GM10847 (cell line): ENCODE measurements around the gene CHADL.

Experiments used
- POLR2A ChIP-seq: IDR thresholded peaks from 2 replicates; pipeline ENCODE4 v1.6.1; 2011; ENCODE audit not compliant: insufficient read length; ENCODE audit errors: extremely low read depth

CHADL gene

DNA sequence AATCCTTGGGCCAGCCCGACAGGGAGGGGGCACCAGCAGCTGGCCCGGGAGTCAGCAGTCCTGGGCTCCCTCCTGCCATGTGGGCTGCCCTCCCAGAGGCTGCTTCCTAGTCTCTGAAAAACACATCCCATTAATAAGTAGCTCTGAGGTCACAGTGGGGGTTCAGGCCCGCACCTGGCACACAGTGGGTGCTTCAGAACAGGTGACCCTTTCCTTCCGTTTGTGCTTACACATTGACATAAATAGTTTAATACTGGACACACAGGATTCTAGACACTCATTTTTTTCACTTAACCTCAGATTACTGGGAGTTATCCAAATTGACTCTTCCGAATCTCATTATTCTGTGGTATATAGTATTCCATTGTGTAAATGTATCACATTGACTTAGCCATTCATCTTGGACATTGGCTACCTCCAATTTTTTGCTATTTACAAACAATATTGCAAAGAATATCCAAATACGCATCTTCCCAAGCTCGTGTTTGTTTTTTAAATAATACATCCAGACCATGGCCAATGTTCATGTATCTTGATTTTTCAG, 474 bp upstream of the CHADL start:
- no peak for TF ChIP-seq POLR2A

DNA sequence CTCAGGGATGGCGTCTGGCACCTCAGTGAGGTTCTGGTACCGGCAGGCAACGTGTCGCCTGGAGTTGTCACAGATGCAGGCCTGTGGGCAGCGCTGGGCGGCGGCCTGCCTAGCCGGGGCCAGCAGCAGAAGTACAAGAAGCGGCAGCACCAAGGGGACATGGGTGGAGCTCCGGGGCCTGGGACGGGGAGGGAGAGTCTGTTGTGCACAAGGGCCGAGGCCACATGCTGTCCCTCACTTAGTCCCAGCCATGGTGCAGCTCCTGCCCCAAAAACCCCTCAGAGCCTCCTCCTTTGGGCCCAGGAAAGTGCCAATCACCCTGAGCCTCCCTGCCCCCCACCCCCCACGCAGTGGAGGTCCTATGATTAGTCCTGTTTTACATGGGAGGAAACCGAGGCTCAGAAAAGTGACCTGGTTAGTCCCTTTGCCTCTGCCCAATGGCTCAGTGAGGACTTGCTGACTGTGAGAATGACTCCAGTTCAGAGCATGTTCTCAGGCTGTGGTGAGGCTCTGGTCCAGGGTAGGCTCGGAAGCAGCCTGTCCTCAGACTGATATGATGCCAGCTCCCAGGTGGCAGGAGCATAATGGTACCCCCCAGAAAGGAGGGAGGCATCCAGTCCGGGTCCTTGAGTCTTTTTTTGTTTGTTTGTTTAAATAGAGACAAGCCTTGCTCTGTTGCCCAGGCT, 1.1 kb downstream of the CHADL start:
- TF ChIP-seq POLR2A = no peak

DNA sequence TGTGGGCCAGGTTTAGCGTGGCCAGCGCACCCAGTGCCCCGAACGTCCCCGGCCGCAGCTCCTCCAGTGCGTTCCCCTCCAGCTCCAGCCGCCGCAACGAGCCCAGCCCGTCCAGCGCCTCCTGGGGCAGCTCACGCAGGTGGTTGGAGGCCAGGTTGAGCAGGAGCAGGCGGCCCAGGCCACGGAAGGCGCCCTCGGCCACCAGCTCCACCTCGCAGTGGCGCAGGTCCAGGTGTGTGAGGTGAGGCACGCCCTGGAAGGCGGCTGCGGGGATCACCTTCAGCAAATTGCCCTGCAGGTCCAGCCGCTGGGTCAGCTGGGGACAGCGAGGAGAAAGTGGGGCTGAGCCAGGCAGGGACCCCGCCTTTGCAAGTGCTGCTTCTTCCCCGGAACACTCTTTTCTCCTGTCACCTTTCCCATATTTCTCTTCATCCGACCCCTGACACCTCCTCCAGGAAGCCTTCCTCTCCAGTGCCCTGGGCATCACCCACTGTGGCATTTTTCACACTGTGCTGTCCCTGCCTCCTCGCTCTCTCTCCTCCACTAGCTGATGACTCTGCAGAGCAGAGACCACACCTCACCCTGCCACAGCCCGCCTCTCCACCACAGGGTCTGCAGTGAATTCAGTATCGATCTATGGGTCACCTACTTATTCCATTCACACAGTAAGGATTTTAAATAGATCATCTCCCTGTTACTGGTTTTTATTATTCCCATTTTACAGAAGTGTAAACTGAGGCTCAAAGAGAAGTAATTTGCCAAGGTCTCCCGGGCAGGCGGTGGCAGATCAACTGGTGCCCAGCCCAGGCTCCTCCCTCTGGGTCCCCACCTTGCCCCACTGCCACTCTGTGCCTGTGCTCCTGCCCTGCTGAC, 1.9 kb downstream of the CHADL start:
- no peak for TF ChIP-seq POLR2A

DNA sequence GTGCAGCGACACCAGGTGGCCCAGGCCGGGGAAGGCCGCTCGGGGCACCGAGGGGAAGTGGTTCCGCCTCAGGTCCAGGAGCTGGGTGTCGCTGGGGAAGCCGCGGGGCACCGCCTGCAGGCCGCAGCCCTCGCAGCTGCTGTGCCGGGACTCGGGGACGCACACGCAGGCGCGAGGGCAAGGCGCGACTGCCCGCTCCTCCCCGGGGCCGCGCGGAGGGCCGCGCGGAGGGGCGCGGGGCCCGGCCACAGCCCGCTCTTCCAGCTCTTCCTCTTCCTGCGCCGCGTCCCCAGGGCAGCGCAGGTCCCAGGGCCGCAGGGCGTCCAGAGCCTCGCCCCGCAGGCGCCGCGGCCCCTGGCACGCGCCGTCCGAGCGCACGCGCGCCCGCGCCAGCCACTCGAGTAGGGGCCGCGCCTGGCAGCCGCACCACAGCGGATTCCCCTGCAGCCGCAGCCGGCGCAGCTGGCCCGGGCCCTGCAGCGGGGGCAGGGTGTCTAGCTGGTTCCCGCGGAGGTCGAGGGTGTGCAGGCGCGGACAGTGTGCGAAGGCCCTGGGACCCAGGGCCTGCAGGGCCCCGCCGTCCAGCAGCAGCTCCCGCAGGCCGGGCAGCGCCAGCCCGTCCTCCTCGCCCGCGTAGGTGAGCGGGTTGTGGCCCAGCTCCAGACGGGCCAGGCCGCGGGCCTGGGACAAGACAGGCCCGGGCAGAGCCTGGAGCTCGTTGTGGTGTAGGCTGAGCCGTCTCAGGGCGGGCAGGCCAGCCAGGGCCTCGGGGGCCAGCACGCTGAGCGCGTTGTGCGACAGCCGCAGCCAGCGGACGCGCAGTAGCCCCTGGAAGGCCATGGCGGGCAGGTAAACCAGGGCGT, 2.8 kb downstream of the CHADL start:
- no peak for TF ChIP-seq POLR2A

DNA sequence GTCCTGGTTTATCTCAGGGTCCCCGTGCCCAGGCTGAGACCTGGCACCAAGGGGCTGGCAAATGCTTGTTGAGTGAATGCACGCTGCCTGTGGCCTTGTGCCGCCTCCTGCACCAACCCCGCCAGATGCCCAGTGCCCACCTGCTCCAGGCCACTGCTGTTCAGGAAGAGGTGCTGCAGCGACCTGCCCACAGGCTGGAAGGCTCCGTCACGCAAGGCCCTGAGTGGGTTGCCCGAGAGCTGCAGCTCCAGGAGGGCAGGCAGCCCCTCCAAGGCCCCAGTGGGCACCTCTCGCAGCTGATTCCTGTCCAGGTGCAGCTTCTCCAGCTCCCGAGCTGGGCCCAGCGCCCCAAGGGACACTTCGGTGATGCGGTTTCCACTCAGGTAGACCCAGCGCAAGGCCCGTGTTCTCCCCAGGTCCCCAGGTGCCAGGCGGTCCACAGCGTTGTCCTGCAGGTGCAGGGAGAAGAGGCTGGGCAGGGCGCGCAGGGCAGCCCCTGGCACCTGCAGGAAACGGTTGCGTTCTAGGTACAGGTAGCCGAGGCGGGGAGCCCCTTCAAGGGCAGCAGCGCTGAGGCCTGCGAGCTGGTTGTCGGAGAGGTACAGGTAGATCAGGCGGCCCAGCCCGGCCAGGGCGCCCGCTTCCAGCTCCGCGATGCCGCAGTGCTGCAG, 3.6 kb downstream of the CHADL start:
- TF ChIP-seq POLR2A = no peak

DNA sequence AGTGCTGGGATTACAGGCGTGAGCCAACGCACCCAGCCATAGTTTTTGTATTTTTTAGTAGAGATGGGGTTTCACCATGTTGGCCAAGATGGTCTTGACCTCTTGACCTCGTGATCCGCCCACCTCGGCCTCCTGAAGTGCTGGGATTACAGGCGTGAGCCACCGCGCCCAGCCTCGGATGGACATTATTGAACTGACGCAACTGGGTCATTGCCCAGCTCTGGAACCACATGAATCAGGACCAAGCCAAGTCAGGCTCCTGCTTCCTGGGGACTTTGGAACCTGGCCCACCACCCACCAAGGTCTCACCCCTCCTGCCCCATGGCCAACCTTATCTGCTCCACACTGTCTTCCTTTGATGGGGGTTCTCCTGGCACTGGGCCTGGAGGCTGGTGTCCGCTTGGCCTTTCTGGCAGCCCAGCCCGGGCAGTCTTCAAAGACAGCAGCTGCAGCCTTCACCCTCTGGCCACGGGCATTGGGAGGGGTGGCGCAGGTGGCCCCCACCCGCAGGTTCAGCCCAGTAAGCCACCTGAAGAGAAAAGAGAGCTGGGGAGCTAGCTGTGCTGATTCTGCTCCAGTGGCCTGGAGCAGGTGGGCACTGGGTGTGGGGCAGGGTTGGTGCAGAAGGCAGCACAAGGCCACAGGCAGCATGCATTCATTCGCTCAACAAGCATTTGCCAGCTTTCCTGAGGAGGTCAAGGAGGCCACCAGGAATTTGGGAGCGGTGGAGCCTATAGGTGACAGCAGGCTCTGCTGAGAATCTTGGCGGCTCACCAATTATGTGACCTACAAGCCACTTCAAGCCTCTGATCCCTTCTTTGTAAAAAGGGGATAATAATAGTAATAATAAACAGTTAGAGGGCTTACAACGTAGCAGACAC, 5.7 kb downstream of the CHADL start:
- no peak for TF ChIP-seq POLR2A

DNA sequence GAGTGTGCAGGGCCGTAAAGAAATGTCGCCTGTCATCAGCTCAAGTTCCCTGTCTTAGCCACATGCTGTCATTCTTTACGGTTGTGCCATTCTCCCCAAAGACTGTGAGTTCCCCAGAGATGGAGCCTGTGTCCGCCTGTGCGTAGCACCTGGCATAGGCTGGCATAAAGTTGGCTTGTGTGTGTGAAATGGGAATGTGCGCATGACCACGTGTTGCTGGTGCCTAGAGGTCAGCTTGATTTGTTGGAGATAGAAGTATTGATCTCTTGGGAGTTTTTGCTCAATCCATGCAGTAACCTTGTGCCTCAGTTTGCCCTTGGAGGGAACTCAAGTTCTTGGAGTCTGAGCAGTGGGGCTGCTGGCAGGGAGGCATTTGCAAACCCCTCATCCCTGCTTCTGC, 9.4 kb downstream of the CHADL start:
- TF ChIP-seq POLR2A = no peak

DNA sequence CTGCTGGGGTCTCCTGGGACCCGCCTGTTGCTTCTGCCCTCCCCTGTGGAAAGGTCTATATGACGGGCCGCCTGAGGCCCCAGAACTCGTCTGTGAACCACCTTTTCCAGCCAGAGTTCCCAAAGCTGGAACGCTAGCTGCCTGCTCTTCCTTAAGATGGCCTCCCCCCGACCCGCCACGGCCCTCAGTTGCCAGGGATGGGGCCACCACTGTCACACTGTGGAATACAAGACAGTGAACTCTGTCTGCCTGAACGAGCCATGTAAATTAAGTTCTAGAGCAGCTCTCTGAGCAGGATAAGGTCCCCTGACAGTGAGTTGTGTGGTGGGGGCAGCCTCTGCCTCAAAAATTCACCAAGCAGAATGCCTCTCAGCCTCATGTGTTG, 10.3 kb downstream of the CHADL start:
- TF ChIP-seq POLR2A = no peak

DNA sequence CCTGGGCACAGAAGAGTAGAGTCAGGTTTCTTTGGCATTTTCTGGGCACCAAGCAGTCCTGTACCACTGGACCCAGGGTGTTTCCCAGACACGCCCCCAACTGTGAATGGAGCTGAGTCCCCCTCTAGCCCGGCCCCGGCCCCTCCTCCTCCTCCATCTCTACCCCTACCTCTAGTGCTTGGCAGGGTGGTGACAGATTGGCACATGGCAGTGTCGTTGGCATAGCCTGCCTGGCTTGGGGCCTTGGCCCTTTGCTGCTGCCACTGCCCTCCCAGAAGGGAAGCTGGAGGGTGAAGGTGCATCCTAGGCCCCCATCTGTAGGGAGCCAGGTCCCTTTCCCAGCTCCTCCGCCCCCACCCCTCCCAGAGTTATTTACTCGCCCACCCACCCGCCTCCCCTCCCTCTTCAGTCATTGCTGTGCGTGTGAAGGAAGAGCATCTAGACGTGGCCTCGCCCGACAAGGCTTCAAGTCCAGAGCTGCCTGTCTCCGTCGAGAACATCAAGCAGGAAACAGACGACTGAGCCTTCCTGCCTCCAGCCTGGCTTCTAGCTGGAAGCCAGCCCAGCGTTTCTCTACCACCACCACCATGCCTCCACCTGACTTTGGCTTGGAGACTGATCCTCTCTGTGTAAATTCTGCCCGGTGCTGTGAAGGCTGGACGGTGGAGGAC, 10.9 kb downstream of the CHADL start:
- TF ChIP-seq POLR2A = no peak

DNA sequence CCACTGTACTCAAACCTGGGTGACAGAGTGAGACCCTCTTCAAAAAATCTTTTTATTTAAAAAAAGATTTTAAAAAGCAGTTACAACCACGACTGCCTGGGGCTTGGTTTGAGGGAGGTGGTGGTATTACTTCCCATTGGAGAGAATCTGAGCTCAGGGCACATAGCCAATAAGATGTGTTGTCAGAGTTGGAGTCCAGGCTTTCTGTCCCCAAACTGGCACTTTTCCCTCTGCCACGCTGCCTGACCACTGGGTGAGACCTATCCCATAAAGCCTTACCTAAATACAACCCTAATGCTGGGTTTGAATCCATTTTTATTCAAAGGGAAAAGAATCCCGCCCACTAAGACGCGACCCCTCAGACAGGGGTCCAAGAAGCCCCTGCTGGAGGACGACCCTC, 11.5 kb downstream of the CHADL start:
- no peak for TF ChIP-seq POLR2A

DNA sequence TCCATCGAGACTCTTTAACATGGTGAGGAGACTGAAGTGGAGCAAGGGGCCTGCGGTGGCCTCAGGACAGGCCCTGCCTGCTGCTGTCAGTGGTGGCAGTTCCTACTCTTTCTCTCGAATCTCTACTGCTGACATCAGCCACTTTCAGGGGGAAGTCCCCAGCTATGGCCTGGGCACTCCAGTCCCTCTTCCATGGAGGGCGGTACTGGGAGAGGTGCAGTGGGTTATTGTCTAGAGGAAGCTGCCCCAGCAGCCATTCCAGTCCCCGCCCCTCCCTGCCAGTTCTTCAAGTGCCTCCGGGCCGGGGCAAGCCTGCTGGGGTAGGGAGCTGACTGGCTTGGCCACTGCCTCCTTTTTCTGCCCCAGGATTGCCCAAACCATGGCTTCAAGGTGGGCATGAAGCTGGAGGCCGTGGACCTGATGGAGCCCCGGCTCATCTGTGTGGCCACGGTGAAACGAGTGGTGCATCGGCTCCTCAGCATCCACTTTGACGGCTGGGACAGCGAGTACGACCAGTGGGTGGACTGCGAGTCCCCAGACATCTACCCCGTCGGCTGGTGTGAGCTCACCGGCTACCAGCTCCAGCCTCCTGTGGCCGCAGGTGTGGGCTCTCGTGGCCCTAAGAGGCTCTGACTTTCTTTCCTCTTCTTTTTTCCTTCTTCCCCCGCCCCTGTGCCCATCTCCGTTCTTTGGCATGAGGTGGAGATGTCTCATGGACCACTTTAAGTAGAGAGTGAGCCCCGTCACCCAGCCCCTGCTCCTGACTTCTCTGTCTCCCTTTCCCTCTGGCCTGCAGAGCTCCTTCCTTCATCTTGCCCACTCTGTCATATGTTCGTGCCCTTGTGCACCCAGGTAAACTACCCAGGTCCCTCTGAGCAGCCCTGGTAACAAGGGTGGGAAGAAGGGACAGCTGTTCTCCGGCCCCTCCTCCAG, 13.7 kb downstream of the CHADL start:
- TF ChIP-seq POLR2A = no peak

DNA sequence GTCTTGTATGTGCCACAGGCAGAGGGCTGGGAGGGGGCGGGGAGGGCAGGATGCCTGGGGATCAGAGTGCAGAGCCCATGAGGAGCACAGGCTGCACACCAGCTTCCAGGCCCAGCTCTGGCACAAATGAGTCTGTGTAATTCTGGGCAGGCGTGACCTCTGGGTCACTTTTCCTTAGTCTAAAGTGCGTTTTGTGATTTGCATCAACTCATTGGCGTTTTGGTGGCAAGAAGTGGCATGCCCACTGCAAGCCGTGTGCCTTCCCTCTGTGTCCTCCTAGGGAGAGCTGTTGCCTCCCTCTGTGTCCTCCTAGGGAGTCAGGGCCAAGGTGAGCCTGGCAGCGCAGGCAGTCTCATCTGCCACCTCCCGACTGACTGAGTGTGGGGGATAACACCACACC, 17.2 kb downstream of the CHADL start:
- no peak for TF ChIP-seq POLR2A
